ENCODE data around the gene CRYBB1.

GRCh38 chr22:26579331-26579886 is 38.4 kb downstream of the CRYBB1 start:
- TF ChIP-seq POLR2A (IDR thresholded peaks at IDR 0.05; ENCODE audit: low read depth, low read length) (no peak), CTCF (IDR thresholded peaks at IDR 0.05; ENCODE audit: extremely low read depth in 1 of 2, insufficient read depth in 1 of 2, low read depth in 1 of 2, low read length in 2 of 2) (no peak), FOS (IDR thresholded peaks at IDR 0.05; ENCODE audit: borderline replicate concordance, insufficient read depth, low read length) (no peak), MAX (IDR thresholded peaks at IDR 0.05; ENCODE audit: insufficient read depth, insufficient read length) (no peak), MYC (IDR thresholded peaks at IDR 0.05; ENCODE audit: low read depth, low read length) (no peak)

Measured in endothelial cell of umbilical vein (primary cell).